Activated naive CD4-positive, alpha-beta T cell treated with anti-CD3 and anti-CD28 coated beads, Interleukin-2, amount 50 U/mL, for 24 hours (primary cell): Measurements from ENCODE around the gene XPNPEP2.

Source experiments
- H3K27ac Mint-ChIP-seq: one replicate; pipeline ENCODE4 v1.8.0; 2021; ENCODE audit warnings: mild to moderate bottlenecking, mixed read lengths
- H3K27me3 Mint-ChIP-seq: one replicate; pipeline ENCODE4 v1.8.0; 2021; ENCODE audit warnings: mixed read lengths
- H3K36me3 Mint-ChIP-seq: one replicate; pipeline ENCODE4 v1.8.0; 2021; ENCODE audit warnings: mixed read lengths
- H3K4me1 Mint-ChIP-seq: one replicate; pipeline ENCODE4 v1.8.0; 2021; ENCODE audit warnings: mixed read lengths
- H3K4me3 Mint-ChIP-seq: one replicate; pipeline ENCODE4 v1.8.0; 2021; ENCODE audit warnings: mild to moderate bottlenecking, mixed read lengths
- H3K9me3 Mint-ChIP-seq: one replicate; pipeline ENCODE4 v1.8.0; 2021; ENCODE audit warnings: mixed read lengths

The XPNPEP2 gene

DNA sequence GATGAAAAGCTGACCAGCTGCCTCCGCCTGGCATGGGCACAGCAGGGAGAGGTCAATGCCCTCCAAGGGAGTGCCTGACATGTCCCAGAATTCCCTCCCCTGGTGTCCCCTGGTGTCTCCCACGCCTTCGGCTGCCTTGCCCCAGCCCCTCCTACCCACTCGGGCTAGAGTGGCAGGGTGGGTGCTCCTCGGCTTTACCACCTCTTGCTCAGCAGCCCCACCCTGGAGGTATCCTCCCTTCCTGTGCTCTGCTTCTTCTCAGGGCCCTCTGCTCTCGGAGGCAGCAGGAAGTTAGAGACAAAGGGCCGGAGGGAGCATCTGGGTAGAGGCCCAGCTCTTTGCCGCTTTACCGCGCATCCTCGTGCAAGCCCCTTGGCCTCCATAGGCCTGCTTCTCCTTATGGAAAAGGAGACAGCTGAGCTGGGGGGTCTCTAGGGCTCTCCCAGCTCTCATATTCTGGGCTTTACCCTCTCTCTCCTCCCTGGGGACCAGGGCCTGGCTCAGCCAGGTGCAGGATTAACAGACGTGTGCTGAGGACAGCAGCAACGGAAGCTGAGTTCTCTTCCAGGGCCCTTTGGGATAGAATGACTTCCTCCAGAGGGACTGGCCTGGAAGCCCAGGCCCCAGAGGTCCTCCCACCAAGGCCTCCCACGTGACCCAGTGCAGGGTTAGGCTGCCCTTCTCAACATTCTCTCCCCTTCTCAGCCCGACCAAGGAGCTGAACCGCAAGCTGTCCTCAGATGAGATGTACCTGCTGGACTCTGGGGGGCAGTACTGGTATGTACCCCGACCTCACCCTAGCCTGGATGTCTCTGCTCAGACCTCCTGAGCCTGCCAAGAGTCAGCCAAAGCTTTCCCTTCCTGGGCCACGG lies 17.2 kb downstream of the XPNPEP2 start:
- H3K4me3 Mint-ChIP-seq, result peak overlapping the region; percentile 64
- H3K4me1 Mint-ChIP-seq, result peaks cover 67% of the 10 kb centered on the region
- no peaks in the 10 kb centered on the region for H3K36me3 Mint-ChIP-seq
- H3K27ac Mint-ChIP-seq, result peak overlapping the region; percentile 84
- no peaks in the 10 kb centered on the region for H3K9me3 Mint-ChIP-seq
- no peaks in the 10 kb centered on the region for H3K27me3 Mint-ChIP-seq

DNA sequence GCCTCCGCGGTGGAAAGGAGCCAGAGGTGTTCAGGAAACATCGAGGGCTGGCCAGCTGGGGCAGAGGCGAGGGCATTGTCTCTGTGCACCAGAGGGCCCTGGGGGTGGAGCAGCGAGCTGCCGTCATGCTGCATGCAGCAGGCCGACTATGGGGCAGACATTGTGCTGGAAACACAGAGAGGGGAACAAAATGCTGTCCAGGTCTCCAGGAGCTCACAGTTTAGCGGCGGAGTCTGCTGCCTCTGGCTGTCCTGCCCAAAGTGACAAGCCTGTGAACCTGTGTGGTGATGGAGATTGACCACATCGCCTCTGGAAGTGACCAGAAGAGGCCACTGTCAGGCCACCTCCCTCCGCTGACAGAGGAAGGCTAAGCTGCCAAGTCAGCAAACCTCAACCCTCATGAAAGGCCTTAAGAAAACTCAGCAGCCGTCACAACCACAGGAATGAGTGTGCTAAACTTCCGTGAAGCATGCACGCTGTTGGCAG lies 20.8 kb downstream of the XPNPEP2 start:
- H3K4me3 Mint-ChIP-seq, result peak overlapping the region; percentile 15
- no peaks in the 10 kb centered on the region for H3K36me3 Mint-ChIP-seq
- no peaks in the 10 kb centered on the region for H3K9me3 Mint-ChIP-seq
- peak overlapping the region; percentile 85 for H3K27ac Mint-ChIP-seq
- peaks cover 57% of the 10 kb centered on the region for H3K4me1 Mint-ChIP-seq
- H3K27me3 Mint-ChIP-seq, result no peaks in the 10 kb centered on the region

DNA sequence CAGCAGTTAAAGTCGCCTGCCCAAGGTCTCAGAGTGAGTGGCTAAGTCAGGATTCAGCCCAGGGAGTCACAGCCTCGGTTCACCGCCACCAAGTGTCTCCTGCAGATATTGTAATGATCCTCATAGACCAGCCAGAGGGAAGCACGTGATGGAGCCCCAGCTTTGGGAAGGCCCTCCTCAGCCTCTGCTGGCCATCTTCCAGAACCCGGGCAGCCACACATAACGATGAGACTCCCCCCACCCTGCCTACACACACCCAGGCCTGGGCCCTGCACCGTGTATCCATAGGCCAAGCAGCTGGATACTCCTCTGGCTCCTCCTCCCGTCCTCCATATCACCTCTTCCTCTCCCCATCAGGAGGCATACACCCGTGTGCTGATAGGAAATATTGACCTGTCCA lies 21.4 kb downstream of the XPNPEP2 start:
- H3K27me3 Mint-ChIP-seq, result no peaks in the 10 kb centered on the region
- H3K4me3 Mint-ChIP-seq, result peak overlapping the region; percentile 15
- peaks cover 52% of the 10 kb centered on the region for H3K4me1 Mint-ChIP-seq

DNA sequence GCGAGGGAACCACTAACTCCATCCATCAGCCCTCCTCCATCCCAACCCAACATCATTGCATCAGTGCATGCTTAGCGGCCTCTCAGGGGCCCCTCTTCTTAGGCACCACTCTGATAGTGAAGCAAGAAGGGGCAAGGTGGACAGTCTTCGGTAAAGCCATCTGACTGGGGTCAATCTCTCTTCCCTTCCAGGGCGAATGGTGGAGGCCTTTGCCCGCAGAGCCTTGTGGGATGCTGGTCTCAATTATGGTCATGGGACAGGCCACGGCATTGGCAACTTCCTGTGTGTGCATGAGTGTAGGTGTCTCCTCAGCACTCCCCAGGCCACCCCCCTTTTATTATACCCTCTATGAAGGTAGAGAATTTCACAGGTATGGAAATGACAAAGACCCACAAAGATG lies 22.2 kb downstream of the XPNPEP2 start:
- no peak overlapping the region for H3K27ac Mint-ChIP-seq
- H3K36me3 Mint-ChIP-seq, result no peaks in the 10 kb centered on the region
- no peak overlapping the region for H3K4me3 Mint-ChIP-seq
- H3K4me1 Mint-ChIP-seq, result peaks cover 47% of the 10 kb centered on the region
- H3K9me3 Mint-ChIP-seq, result no peaks in the 10 kb centered on the region
- no peaks in the 10 kb centered on the region for H3K27me3 Mint-ChIP-seq

More for the DNA sequence above, 21.4 kb downstream of the XPNPEP2 start:
- H3K27ac Mint-ChIP-seq, result peak overlapping the region; percentile 85
- no peaks in the 10 kb centered on the region for H3K36me3 Mint-ChIP-seq
- no peaks in the 10 kb centered on the region for H3K9me3 Mint-ChIP-seq

DNA sequence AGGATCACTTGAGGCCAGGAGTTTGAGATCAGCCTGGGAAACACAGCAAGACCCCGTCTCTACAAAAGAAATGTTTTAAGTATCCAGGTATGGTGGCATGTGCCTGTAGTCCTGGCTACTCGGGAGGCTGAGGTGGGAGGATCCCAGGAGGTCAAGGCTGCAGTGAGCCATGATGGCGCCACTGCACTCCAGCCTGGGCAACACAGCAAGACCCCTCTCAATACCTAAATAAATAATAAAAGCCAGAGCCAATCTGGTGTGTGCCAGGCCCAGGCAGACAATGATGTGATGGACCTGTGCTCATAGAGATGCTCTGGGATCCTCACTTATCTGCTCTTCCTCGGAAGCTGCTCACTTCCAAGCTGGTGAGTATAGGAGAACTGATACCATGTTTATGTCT lies 22.8 kb downstream of the XPNPEP2 start:
- Mint-ChIP-seq H3K4me1 (peaks cover 46% of the 10 kb centered on the region), H3K9me3 (no peaks in the 10 kb centered on the region), H3K27ac (no peak overlapping the region), H3K27me3 (no peaks in the 10 kb centered on the region), H3K4me3 (no peak overlapping the region), H3K36me3 (no peaks in the 10 kb centered on the region)

DNA sequence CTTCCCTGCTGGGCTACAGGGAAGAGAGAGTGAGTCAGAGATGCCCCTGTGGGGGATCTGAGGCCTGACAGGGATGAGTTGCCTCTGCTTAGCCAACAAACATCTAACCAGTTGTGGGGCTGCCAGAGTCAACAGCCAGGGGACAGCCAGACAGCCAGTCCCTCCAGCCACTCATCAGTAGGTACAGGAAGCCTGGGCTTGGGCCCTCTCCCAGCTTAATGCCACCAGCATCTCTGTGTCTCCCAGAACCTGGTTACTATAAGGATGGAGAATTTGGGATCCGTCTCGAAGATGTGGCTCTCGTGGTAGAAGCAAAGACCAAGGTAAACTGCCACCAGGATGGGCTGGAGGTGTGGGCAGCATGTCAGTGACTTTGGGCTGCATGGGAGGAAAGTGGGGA lies 23.7 kb downstream of the XPNPEP2 start:
- Mint-ChIP-seq H3K4me1 (peaks cover 48% of the 10 kb centered on the region), H3K36me3 (no peaks in the 10 kb centered on the region), H3K4me3 (no peak overlapping the region), H3K27ac (no peak overlapping the region), H3K9me3 (no peaks in the 10 kb centered on the region), H3K27me3 (no peaks in the 10 kb centered on the region)

DNA sequence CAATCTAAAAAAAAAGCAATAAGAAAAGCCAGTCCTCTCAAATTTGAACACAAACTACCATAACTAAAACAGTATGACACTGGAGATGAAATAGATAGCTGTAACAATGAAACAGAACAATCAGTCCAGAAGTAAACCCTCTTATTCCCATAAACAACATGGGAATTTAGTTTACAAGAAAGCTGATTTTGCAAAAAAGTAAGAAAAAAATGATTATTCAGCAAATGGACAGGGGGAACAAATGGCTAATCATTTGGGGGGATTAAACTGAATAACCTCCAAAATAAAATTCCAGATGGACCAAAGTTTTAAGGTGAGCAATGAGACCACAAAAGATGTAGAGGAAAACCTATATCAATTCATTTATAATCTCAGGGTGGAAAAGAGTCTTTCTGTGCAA lies 24.9 kb downstream of the XPNPEP2 start:
- Mint-ChIP-seq H3K27ac (peak overlapping the region; percentile 41), H3K4me1 (peaks cover 50% of the 10 kb centered on the region), H3K27me3 (no peaks in the 10 kb centered on the region)

DNA sequence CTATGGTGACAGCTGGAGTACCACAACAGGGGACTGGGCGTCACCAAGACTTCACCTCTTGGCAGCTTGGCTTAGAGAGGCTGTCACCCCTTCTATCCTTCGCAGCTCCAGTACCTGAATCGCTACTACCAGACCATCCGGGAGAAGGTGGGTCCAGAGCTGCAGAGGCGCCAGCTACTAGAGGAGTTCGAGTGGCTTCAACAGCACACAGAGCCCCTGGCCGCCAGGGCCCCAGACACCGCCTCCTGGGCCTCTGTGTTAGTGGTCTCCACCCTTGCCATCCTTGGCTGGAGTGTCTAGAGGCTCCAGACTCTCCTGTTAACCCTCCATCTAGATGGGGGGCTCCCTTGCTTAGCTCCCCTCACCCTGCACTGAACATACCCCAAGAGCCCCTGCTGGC lies 29.4 kb downstream of the XPNPEP2 start:
- no peaks in the 10 kb centered on the region for H3K9me3 Mint-ChIP-seq
- peak overlapping the region; percentile 59 for H3K27ac Mint-ChIP-seq
- H3K27me3 Mint-ChIP-seq, result no peaks in the 10 kb centered on the region
- peaks cover 54% of the 10 kb centered on the region for H3K4me1 Mint-ChIP-seq
- H3K4me3 Mint-ChIP-seq, result no peak overlapping the region
- no peaks in the 10 kb centered on the region for H3K36me3 Mint-ChIP-seq

More for the DNA sequence above, 24.9 kb downstream of the XPNPEP2 start:
- Mint-ChIP-seq H3K9me3 (no peaks in the 10 kb centered on the region), H3K4me3 (no peak overlapping the region), H3K36me3 (no peaks in the 10 kb centered on the region)

DNA sequence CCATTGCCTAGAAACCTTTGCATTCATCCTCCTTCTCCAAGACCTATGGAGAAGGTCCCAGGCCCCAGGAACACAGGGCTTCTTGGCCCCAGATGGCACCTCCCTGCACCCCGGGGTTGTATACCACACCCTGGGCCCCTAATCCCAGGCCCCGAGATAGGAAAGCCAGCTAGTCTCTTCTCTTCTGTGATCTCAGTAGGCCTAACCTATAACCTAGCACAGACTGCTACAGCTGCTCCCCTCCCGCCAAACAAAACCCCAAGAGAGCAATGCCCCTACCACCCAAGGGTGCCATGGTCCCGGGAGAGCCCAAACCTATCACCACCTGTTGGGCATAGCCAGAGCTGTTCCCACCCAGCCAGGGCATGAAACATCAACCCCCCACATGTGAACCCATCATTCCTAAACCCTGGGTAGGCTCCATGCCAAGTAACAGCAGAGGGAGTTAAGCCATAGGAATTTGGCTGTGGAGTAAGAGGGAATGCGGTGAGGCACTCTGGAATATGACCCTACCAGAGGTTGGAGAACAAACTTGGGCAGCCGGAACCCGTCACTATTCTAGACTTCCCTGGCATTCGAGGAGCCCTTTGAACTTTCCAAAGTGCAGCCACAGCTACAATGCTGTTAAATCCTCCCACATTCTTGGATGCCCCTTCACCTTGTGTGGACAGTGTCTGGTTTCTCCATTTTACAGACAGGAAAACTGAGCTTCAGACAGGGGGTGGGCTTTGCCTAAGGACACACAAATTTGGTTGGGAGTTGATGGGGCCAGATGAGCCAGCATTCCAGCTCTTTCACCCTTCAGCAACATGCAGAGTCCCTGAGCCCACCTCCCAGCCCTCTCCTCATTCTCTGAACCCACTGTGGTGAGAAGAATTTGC lies 30.0 kb downstream of the XPNPEP2 start:
- Mint-ChIP-seq H3K9me3 (no peaks in the 10 kb centered on the region), H3K27me3 (no peaks in the 10 kb centered on the region), H3K27ac (peak overlapping the region; percentile 59), H3K4me3 (peak overlapping the region; percentile 54), H3K4me1 (peaks cover 59% of the 10 kb centered on the region), H3K36me3 (no peaks in the 10 kb centered on the region)

DNA sequence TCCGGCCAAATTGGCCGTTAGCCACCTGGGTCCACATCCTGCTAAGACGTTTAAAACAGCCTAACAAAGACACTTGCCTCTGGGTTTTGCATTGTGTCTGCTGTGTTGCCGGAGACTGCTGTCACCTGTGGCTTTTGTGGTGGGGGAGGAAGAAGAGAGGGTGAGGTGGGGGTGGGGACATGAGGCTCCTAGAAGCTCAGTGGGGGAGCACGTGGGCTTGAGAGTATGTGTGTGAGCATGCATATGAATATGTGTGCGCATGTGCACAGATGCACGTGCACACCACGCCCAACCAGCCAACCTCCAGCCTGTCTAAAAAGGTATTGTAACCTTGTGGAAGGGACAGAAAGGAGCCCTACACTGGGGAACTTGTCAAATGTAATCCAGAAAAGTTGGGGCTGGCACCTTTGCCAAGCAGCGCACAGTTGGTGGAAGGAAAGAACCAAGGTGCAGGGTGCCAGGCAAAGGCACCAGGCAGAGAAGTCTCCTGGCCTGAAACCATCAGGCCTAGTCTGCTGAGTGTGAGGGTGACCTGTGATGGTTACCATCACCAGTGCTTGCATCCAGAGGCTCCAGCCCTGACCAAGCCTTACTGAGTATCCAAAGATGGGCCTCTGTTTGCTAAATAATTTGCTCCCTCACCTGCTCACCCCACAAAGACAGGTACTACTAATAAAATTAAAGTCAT lies 30.8 kb downstream of the XPNPEP2 start:
- H3K27ac Mint-ChIP-seq, result peak overlapping the region; percentile 52
- H3K4me3 Mint-ChIP-seq, result peak overlapping the region; percentile 54
- no peaks in the 10 kb centered on the region for H3K9me3 Mint-ChIP-seq
- H3K27me3 Mint-ChIP-seq, result no peaks in the 10 kb centered on the region
- peaks cover 67% of the 10 kb centered on the region for H3K4me1 Mint-ChIP-seq
- no peaks in the 10 kb centered on the region for H3K36me3 Mint-ChIP-seq

DNA sequence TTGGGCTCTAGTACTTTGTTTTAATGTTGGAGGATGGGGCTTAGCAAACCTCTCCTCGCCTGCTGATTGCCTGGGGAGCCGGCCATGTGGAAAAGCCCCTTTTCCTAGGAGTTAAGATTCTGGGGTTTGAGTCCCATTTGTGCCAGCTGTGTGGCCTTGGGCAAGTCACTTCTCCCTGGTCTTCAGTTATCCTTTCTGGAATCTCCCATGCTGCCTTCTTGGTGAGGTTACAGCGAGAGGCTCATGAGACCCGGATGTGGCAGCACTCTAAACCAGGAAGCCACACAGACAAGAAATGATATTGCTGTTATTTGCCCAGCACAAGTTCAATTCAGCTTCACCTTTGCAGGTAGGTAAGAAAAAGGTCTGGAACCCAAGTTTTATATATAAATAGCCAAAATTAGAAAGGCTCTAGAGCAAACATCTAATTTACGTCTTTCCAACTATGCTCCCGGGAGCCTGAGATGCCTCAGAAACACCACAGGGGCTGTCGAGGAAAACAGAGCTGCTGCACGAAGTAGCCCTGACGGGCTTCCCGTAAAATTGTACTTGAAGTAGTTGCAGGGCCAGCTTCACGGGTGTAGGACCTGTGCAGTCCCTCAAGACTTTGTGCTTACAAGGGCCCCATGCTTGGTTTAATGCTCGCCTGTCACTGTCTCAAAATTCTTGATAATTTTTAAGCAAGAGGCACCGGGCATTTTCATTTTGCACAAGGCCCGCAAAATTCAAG lies 32.7 kb downstream of the XPNPEP2 start:
- peak overlapping the region; percentile 93 for H3K27ac Mint-ChIP-seq
- peaks cover 73% of the 10 kb centered on the region for H3K4me1 Mint-ChIP-seq
- no peaks in the 10 kb centered on the region for H3K9me3 Mint-ChIP-seq
- peak overlapping the region; percentile 33 for H3K4me3 Mint-ChIP-seq
- H3K36me3 Mint-ChIP-seq, result peaks cover 2% of the 10 kb centered on the region
- H3K27me3 Mint-ChIP-seq, result no peaks in the 10 kb centered on the region

DNA sequence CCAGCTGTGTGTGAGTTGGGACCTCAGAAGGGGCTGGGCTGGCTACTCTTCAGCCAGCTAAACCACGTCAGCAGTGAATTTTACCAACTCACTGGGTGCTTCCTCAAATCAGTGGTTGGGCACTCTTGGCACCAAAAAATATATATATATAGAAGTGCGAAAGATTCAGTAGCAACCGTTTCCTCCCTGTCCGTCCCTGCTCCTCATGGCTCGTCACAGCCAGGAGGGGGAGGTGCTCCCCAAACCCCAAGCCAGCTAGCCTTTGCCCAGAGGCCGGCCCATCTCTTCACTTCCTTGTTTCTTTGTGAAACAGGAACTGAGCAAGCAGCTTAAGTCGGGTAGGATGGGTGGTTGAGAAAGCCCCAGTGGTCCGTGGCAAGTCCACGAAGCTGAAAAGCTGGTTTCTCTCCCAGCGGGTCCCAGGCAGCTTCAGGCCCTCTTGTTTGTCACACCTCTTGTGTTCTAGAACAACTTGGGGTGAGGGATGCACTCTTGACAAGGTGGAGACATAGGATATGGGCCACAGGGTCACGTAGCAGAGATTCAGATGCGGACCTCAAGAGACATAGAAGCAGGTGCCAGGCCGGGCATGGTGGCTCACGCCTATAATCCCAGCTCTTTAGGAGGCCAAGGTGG lies 34.1 kb downstream of the XPNPEP2 start:
- peak overlapping the region; percentile 89 for H3K27ac Mint-ChIP-seq
- no peaks in the 10 kb centered on the region for H3K9me3 Mint-ChIP-seq
- no peaks in the 10 kb centered on the region for H3K27me3 Mint-ChIP-seq
- H3K4me3 Mint-ChIP-seq, result no peak overlapping the region
- peaks cover 2% of the 10 kb centered on the region for H3K36me3 Mint-ChIP-seq
- H3K4me1 Mint-ChIP-seq, result peaks cover 71% of the 10 kb centered on the region

DNA sequence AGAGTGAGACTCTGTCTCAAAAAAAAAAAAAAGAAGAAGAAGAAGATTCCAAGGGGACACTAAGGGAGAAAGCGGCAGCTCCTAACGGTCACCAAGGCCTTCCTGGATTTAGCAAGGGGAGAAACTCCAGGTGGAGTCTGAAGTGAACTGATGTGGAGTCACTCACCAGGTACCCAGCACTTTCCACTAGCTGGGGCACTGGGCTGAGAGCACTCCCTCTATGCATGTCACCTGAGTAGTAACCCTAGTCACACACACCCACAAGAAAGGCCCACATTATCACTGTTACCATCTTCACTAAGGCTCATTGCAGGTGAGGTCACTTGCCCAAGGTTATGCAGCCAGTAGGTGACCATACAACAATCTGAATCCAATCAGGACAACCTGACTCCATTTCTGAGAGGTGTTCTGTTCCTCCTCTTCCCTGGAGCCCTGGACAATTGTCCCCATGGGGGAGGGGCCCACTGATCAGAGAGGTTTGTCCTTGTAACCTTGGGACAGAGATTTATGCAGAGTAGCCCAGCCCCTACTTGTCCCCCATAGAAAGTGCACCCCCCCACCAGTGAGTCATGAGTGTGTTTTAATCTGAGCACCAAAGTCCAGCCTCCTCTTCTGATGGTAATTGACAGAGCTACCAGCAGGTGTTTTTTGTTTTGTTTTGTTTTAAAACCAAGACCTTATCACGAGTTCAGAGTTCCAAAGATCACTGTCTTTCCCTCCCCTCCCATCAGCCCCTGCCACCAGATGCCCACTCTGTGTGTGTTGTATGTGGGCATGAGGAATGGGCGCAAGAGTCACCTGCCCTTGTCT lies 35.1 kb downstream of the XPNPEP2 start:
- Mint-ChIP-seq H3K27ac (peak overlapping the region; percentile 89), H3K27me3 (no peaks in the 10 kb centered on the region), H3K9me3 (no peaks in the 10 kb centered on the region), H3K4me3 (no peak overlapping the region), H3K4me1 (peaks cover 66% of the 10 kb centered on the region), H3K36me3 (peaks cover 2% of the 10 kb centered on the region)
